GM18907 (cell line): ENCODE data around the gene REEP5.
A peak's percentile ranks its signal among the peaks of the same experiment; 100 is the strongest.
"Not testable (repeated sequence)": the region's sequence is repeated elsewhere in the genome, so short reads cannot be mapped to it uniquely, and the experiment has no call there.

Experiments
- ATAC-seq: cut with Tn5 transposase; IDR thresholded peaks from one replicate; pipeline ENCODE4 v1.9.1; 2021; ENCODE audit warnings: mild to moderate bottlenecking, moderate library complexity; ENCODE audit not compliant: unreplicated experiment

The REEP5 gene

GRCh38 chr5:112933651-112934365, 11.8 kb upstream of the REEP5 start:
- no peak for ATAC-seq

GRCh38 chr5:112933105-112933504, 11.1 kb upstream of the REEP5 start:
- no peak for ATAC-seq

- no peak for ATAC-seq
Measured at GRCh38 chr5:112931473-112931872, 9.4 kb upstream of the REEP5 start.

GRCh38 chr5:112930082-112930344, 8.0 kb upstream of the REEP5 start:
- peak; percentile 41 for ATAC-seq

- peak; percentile 81 for ATAC-seq
Measured at GRCh38 chr5:112929336-112930081, 7.5 kb upstream of the REEP5 start.

DNA sequence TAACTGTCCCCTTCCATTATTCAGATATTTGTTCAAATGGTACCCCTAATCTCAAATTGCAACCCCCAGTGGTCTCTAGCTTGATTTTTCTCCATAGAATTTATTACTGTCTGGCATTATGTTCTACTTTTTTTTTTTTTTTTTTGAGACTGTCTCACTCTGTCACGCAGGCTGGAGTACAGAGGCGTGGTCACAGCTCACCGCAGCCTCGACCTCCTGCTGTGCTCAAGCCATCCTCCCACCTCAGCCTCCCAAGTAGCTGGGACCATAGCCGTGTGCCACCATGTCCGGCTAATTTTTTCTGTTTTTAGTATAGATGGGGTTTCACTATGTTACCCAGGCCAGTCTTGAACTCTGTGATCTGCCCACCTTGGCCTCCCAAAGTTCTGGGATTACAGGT, 2.0 kb upstream of the REEP5 start:
- peak; percentile 6 for ATAC-seq

DNA sequence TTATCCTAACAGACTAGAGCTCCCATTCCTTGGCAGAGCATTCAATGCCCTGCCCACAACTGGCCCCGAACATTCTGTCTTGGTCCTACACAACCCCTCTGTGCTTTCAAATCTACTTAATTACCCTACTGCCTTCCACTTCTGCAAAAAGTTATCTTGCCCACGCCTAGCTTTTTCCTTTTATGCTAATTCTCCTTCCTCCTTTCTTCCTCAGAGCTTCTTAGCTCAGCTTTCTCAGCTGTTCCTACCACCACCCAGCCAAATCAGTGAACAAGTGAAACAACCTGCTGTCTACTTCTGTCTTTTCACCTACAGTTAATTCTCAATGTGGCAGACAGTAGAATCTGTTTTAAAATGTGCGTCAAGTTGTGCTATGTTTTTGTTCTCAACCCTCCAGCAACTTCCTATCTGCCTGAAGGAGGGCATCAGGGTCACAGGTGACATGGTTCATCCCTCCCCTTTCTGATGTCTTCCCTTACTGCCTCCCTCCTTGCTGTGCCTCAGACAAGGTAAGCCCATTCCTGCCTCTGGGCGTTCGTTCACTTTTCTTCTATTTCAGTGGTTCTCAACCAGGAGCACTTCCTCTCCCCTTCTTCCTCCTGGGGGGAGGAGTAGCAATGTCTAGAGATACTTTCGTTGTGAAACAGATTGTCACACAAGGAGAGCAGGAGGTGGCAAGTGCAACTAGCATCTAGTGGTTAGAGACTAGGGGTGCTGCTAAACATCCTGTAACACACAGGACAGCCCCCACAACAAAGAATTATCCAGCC, 1.3 kb upstream of the REEP5 start:
- peak; percentile 55 for ATAC-seq

GRCh38 chr5:112921026-112921832, 798 bp downstream of the REEP5 start:
- ATAC-seq = peak; percentile 41

GRCh38 chr5:112919972-112920371, 2.1 kb downstream of the REEP5 start:
- no peak for ATAC-seq

GRCh38 chr5:112918679-112919078, 3.3 kb downstream of the REEP5 start:
- ATAC-seq = no peak

DNA sequence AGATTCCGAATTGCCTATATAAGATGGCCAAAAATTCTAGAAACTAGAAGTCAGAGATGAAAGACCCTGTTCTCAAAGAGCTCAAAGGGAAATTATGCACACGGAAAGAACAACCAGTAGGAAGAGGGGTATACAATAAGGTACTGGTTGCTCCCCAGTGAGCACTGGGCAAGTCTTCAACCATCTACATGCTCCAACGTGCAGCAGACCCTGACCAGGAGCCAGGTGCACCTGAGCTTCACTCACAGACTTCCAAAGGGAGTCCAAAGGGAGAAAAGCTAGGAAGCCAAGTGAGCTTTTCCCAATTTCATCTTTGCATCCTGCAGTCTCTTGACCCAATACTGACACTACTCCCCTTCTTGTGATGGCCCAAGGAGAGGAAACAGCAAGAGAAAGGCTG, 3.9 kb downstream of the REEP5 start:
- no peak for ATAC-seq

DNA sequence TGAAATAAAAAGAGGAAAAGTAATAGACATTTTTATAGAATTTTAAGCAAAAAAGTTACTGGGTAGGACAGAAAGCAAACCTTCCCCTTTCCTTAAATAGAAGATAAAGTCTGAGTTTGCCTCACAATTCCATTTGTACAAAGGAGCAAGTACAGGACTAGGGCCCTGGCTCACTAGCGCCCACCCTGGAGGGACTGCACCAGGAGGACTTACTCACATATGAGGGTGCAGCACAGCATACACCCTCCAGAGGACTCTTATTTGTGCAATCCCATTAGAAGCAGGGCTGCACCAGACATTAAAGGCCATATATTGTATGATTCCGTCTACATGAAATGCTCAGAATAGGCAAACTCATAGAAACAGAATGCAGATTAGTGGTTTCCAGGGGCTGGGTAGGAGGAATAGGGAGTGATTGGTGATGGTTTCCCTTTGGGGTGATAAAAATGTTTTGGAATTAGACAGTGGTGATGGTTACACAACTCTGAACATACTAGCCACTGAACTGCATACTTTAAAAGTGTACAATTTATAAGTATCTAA, 4.5 kb downstream of the REEP5 start:
- ATAC-seq = no peak

DNA sequence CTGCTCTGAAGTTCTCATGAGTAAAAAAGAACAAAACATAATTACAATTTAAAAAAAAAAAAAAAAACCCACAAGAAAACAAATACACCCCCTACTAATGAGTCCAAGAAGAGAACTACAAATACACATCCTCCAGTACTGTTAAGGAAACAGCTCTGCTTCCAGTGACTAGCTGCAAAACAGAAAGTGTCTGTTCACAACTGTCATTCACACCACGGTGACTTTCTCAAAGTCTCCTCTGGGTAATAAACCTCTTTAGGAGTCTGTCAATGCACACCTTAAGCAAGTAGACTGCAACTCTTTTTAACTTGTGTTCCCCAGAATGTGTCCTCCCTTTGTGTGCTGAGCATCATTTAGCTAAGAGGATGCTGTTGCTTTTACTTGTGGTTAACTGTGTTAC, 6.2 kb downstream of the REEP5 start:
- ATAC-seq = peak; percentile 39

DNA sequence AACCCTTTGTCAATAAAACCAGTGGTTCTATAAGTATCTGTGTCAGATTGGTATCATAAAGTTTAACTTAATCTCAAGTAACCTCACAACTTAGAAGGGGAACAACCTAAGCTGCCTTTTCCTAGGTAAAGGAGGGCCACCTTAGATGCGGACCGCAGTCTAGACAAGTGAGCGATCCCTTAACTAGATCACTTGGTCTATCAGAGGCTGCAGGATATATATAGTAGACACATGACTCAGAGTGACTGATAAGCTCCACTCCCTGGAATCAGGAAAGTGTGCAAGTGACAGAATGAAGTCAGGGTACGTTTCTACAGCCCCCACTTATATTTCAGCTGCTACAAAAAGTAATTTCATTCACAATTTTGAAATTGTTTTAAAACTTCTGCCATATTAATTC, 7.4 kb downstream of the REEP5 start:
- no peak for ATAC-seq

GRCh38 chr5:112910529-112910928, 11.5 kb downstream of the REEP5 start:
- no peak for ATAC-seq

DNA sequence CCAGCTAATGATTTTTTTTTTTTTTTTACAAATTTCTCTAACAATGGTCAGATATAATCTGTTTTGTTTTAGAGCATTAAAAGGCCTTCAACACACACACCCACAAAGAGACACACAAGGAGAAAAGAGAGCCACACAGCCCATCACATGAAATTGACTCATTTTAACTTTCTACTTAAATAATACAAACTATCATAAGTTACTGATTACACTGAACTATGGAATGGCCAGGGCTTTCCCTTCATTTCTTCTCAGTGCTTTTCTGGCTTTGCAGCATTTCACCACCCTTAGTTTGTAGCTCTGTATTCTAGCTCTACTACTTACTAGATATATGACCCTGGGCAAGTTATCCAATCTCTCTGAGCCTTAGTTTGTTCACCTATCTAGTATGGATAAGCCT, 13.2 kb downstream of the REEP5 start:
- ATAC-seq = no peak

GRCh38 chr5:112907166-112907631, 14.8 kb downstream of the REEP5 start:
- no peak for ATAC-seq

- ATAC-seq = no peak
Measured at GRCh38 chr5:112906637-112907036, 15.4 kb downstream of the REEP5 start.

- not testable (repeated sequence) for ATAC-seq
Measured at GRCh38 chr5:112904996-112905395, 17.0 kb downstream of the REEP5 start.

DNA sequence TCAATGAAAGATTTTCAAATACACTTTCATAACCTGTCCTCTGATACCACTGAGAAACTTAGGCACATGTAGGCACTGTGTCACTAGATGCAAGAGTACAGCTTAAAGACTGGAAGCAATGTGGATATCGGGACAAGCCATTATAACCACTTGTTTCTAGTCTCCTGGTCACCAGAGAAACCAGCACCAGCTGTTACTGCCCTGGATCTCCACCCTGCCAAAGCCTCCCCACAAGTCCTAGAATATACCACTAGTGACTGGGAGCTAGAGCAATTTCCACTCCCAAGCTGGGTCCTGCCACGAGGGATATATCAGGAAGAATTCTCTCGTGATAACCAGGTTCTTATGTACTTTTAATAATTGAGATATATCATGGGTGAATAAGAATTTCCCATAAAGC, 19.5 kb downstream of the REEP5 start:
- no peak for ATAC-seq

DNA sequence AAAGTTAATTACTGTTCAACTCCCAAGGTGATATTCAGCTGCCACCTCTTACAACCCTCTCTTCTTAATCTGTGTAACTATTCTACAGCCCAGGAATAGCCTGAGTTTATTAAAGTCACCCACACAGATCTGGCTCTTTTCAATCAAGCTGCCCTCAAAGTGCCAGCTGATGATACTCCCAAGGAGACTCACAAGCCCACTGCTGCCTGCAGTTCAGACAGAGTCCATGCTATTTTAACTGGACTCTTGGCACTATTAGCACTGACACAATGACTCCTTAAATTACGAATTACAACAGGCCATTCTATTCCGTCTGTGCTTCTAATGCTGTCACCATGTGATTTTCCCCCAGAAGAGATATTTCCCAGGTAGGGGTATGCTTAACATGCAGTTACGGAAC, 26.3 kb downstream of the REEP5 start:
- no peak for ATAC-seq
